Prostate gland (tissue), 2 donors: ENCODE results near the gene DSTYK. TPM values are rescaled to one million over a fixed set of nuclear protein-coding genes. Genes with fewer than 3 reads are reported as not detected.
"Not testable (repeated sequence)": the region's sequence is repeated elsewhere in the genome, so short reads cannot be mapped to it uniquely, and the experiment has no call there.

Source experiments
- DNase-seq: peaks from one replicate; pipeline ENCODE4 v3.0.0-alpha.2; 2019; ENCODE audit warnings: low spot score
- H3K27ac ChIP-seq, 2 donors: fragments of 200-600 bp; sonication (generic); 2 replicates each; pipeline ENCODE4 v1.5.1; 2017 to 2019
- H3K27me3 ChIP-seq: fragments of 200-600 bp; sonication (generic); replicated peaks from 2 replicates; pipeline ENCODE4 v1.5.1; 2019; ENCODE audit not compliant: insufficient read depth
- H3K36me3 ChIP-seq, 2 donors: fragments of 200-600 bp; sonication (generic); 1 replicate in 1 of 2; 2 replicates in 1 of 2; pipeline versions ENCODE4 v1.5.1 to v1.8.1; 2017 to 2019
- H3K4me1 ChIP-seq: fragments of 200-600 bp; sonication (generic); replicated peaks from 2 replicates; pipeline ENCODE4 v1.5.1; 2019
- H3K4me3 ChIP-seq, 2 donors: fragments of 200-600 bp; sonication (generic); 2 replicates each; pipeline ENCODE4 v1.5.1; 2017 to 2019
- H3K9me3 ChIP-seq: fragments of 200-600 bp; sonication (generic); 2 replicates; pipeline ENCODE4 v1.5.1; 2017
- CTCF ChIP-seq, 4 experiments: fragments of 200-600 bp in 2 of 4; fragments of 450-650 bp in 2 of 4; sonication (generic) in 2 of 4; IDR thresholded peaks; 1 replicate in 3 of 4; 2 replicates in 1 of 4; pipeline ENCODE4 v1.5.1; 2016 to 2019; ENCODE audit warnings: antibody characterized with exemption in 4 of 4, mild to moderate bottlenecking in 2 of 4, moderate library complexity in 2 of 4
- POLR2A ChIP-seq: fragments of 450-650 bp; IDR thresholded peaks from one replicate; pipeline ENCODE4 v1.6.1; 2016; ENCODE audit warnings: antibody characterized with exemption, mild to moderate bottlenecking
- POLR2AphosphoS5 ChIP-seq: sonication (generic); formaldehyde crosslinking; IDR thresholded peaks from one replicate; pipeline ENCODE4 v1.6.1; 2017; ENCODE audit warnings: antibody characterized with exemption
- WGBS: methylation state at CpG from one replicate; pipeline ENCODE4 v1.1.5; 2018; 5-methylcytosine and 5-hydroxymethylcytosine counted together
- intact Hi-C: fragments of 100-400 bp; cut with DNase I; formaldehyde crosslinking; loops from one replicate; pipeline ENCODE4 v1.14.2; 2022
- total RNA-seq, 2 donors: library from RNA; depleted of rRNA; stranded (reverse); fragments of >200 nt; gene quantifications; one replicate each; pipeline ENCODE4 v1.1.0, GENCODE V29; 2016

Gene DSTYK
- total RNA-seq, 2 donors from 2014 or later = 9.7 to 16.9 TPM

- Histone ChIP-seq H3K27me3 (no peaks in the 10 kb centered on the region), H3K36me3 (no peaks in the 10 kb centered on the region), H3K4me1 (no peaks in the 10 kb centered on the region), H3K9me3 (no peaks in the 10 kb centered on the region), H3K4me3 (no peak overlapping the region), H3K27ac (no peak overlapping the region)
- 94% methylated on average over 2 of the region's 2 CpGs for WGBS
- intact Hi-C loops = no loop called here
- no peak for DNase-seq
- TF ChIP-seq POLR2A (no peak), CTCF (IDR thresholded peaks at IDR 0.05) (no peak), POLR2AphosphoS5 (no peak)
These were observed 28.6 kb downstream of the DSTYK start for GRCh38 chr1:205182930-205183329.

GRCh38 chr1:205180331-205180730, 31.2 kb downstream of the DSTYK start:
- H3K27ac ChIP-seq, DNase-seq: not testable (repeated sequence)

DNA sequence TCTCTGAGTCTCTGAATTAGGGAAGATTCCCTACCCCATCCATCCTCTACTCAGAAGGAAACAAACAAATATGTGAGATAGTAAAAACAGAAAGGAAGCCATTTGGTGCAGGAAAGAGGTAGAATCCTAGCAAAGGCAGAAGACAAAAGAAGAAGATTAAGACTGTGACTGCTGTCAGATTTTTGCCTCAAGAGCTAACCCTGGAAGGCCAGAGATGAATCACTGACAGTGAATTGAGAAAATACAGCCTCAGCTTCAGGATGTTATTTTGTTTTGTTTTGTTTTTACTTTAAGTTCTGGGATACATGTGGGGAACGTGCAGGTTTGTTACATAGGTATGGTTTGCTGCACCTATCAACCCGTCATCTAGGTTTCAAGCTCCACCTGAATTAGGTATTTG, 31.7 kb downstream of the DSTYK start:
- 64% methylated on average over 2 of the region's 2 CpGs for WGBS
- no peak for DNase-seq
- no peaks in the 10 kb centered on the region for H3K36me3 ChIP-seq
- no peak overlapping the region for H3K27ac ChIP-seq
- no peaks in the 10 kb centered on the region for H3K9me3 ChIP-seq
- intact Hi-C loops = no loop called here
- no peak overlapping the region for H3K4me3 ChIP-seq
- no peaks in the 10 kb centered on the region for H3K27me3 ChIP-seq
- H3K4me1 ChIP-seq = no peaks in the 10 kb centered on the region
- TF ChIP-seq POLR2AphosphoS5 (no peak), CTCF (IDR thresholded peaks at IDR 0.05) (no peak), POLR2A (no peak)

More at GRCh38 chr1:205180331-205180730, 31.2 kb downstream of the DSTYK start:
- H3K27me3 ChIP-seq, H3K4me1 ChIP-seq, intact Hi-C loops, H3K36me3 ChIP-seq, H3K4me3 ChIP-seq, H3K9me3 ChIP-seq: not testable (repeated sequence)
- WGBS = 73% methylated on average over 7 of the region's 7 CpGs

- WGBS = 93% methylated on average over 4 of the region's 4 CpGs
- no peak overlapping the region for H3K27ac ChIP-seq
- no peaks in the 10 kb centered on the region for H3K9me3 ChIP-seq
- intact Hi-C loops = no loop called here
- no peak for DNase-seq
- no peaks in the 10 kb centered on the region for H3K4me1 ChIP-seq
- no peak overlapping the region for H3K4me3 ChIP-seq
- no peaks in the 10 kb centered on the region for H3K27me3 ChIP-seq
- no peak for TF ChIP-seq CTCF (IDR thresholded peaks at IDR 0.05)
- TF ChIP-seq POLR2AphosphoS5 = no peak
- TF ChIP-seq POLR2A = no peak
- no peaks in the 10 kb centered on the region for H3K36me3 ChIP-seq
These were observed 38.7 kb downstream of the DSTYK start for GRCh38 chr1:205172729-205173366.

GRCh38 chr1:205171369-205171768, 40.1 kb downstream of the DSTYK start:
- intact Hi-C loops = no loop called here
- no peak overlapping the region for H3K4me3 ChIP-seq
- no peaks in the 10 kb centered on the region for H3K27me3 ChIP-seq
- H3K36me3 ChIP-seq = no peaks in the 10 kb centered on the region
- H3K27ac ChIP-seq = no peak overlapping the region
- H3K9me3 ChIP-seq = no peaks in the 10 kb centered on the region
- 87% methylated on average over 5 of the region's 5 CpGs for WGBS
- no peak for DNase-seq
- no peaks in the 10 kb centered on the region for H3K4me1 ChIP-seq
- TF ChIP-seq CTCF (IDR thresholded peaks at IDR 0.05) (no peak), POLR2AphosphoS5 (no peak)
